Mesendoderm (in vitro differentiated cells): ENCODE results near the gene PRPF31.
A peak's percentile ranks its signal among the peaks of the same experiment; 100 is the strongest.

Experiments used
- DNase-seq: peaks from one replicate; pipeline ENCODE4 v3.0.0; 2013
- H2AK5ac ChIP-seq: 2 replicates; pipeline ENCODE4 v1.6.1; 2013; ENCODE audit warnings: low read length, inconsistent platforms
- H2BK120ac ChIP-seq: 2 replicates; pipeline ENCODE4 v1.6.1; 2013; ENCODE audit warnings: low read depth, mild to moderate bottlenecking, low read length, moderate library complexity, mixed read lengths
- H2BK15ac ChIP-seq: replicated peaks from 2 replicates; pipeline ENCODE4 v1.6.1; 2013; ENCODE audit warnings: low read depth, mild to moderate bottlenecking, moderate library complexity
- H2BK5ac ChIP-seq: 2 replicates; pipeline ENCODE4 v1.6.1; 2013; ENCODE audit warnings: low read length, inconsistent platforms
- H3K18ac ChIP-seq: 2 replicates; pipeline ENCODE4 v1.6.1; 2013; ENCODE audit warnings: mild to moderate bottlenecking, low read length, mixed read lengths
- H3K23ac ChIP-seq: one replicate; pipeline ENCODE4 v1.6.1; 2013; ENCODE audit warnings: low read length
- H3K27ac ChIP-seq: 2 replicates; pipeline ENCODE4 v1.5.1; 2013; ENCODE audit warnings: low read depth, mild to moderate bottlenecking, inconsistent platforms, low read length, moderate library complexity
- H3K27me3 ChIP-seq: 2 replicates; pipeline ENCODE4 v1.6.1; 2013; ENCODE audit warnings: low read length, control low read depth, mild to moderate bottlenecking, inconsistent platforms; ENCODE audit not compliant: insufficient read depth, poor library complexity
- H3K36me3 ChIP-seq: 2 replicates; pipeline ENCODE4 v1.6.1; 2013; ENCODE audit warnings: low read length, inconsistent platforms; ENCODE audit not compliant: control insufficient read depth, insufficient read depth
- H3K4ac ChIP-seq: one replicate; pipeline ENCODE4 v1.6.1; 2013; ENCODE audit warnings: low read depth, mild to moderate bottlenecking, low read length, moderate library complexity
- H3K4me1 ChIP-seq: 2 replicates; pipeline ENCODE4 v1.6.1; 2013; ENCODE audit warnings: low read depth, low read length, inconsistent platforms; ENCODE audit not compliant: control insufficient read depth
- H3K4me2 ChIP-seq: 2 replicates; pipeline ENCODE4 v1.6.1; 2013; ENCODE audit warnings: low read length
- H3K4me3 ChIP-seq: 2 replicates; pipeline ENCODE4 v1.5.1; 2013; ENCODE audit warnings: mild to moderate bottlenecking, low read length
- H3K56ac ChIP-seq: one replicate; pipeline ENCODE4 v1.6.1; 2013; ENCODE audit warnings: low read length
- H3K79me1 ChIP-seq: 2 replicates; pipeline ENCODE4 v1.6.1; 2013; ENCODE audit warnings: low read length, inconsistent platforms
- H3K79me2 ChIP-seq: 2 replicates; pipeline ENCODE4 v1.6.1; 2013; ENCODE audit warnings: mild to moderate bottlenecking, low read length; ENCODE audit not compliant: control insufficient read depth, insufficient read depth
- H3K9ac ChIP-seq: 2 replicates; pipeline ENCODE4 v1.6.1; 2013; ENCODE audit warnings: low read length, inconsistent platforms
- H4K5ac ChIP-seq: one replicate; pipeline ENCODE4 v1.6.1; 2013; ENCODE audit warnings: low read length
- H4K8ac ChIP-seq: one replicate; pipeline ENCODE4 v1.6.1; 2013; ENCODE audit warnings: low read depth, mild to moderate bottlenecking, control low read depth, low read length, moderate library complexity
- WGBS: extraction: QIAGEN DNeasy Blood & Tissue Kit; methylation state at CpG from one replicate; pipeline ENCODE4 v1.1.7; 2013; ENCODE audit warnings: low lambda C conversion rate, missing lambda C conversion rate; ENCODE audit not compliant: insufficient coverage; ENCODE audit errors: extremely low coverage; 5-methylcytosine and 5-hydroxymethylcytosine counted together

PRPF31 gene

GRCh38 chr19:54109651-54110050, 5.9 kb upstream of the PRPF31 start:
- Histone ChIP-seq H3K36me3 (peaks cover 1% of the 10 kb centered on the region), H2AK5ac (no peak overlapping the region), H3K79me2 (no peaks in the 10 kb centered on the region), H2BK15ac (no peak overlapping the region), H3K18ac (no peak overlapping the region), H3K4ac (no peak overlapping the region), H2BK120ac (no peak overlapping the region), H3K23ac (no peak overlapping the region), H3K9ac (no peak overlapping the region), H4K8ac (no peak overlapping the region), H3K56ac (no peak overlapping the region), H3K27me3 (no peaks in the 10 kb centered on the region), H3K79me1 (peaks cover 3% of the 10 kb centered on the region), H3K27ac (no peak overlapping the region), H2BK5ac (no peak overlapping the region), H4K5ac (no peak overlapping the region), H3K4me2 (no peak overlapping the region), H3K4me3 (no peak overlapping the region), H3K4me1 (no peaks in the 10 kb centered on the region)
- DNase-seq = no peak
- WGBS = no CpG with 5 or more reads among the region's 6 CpGs

DNA sequence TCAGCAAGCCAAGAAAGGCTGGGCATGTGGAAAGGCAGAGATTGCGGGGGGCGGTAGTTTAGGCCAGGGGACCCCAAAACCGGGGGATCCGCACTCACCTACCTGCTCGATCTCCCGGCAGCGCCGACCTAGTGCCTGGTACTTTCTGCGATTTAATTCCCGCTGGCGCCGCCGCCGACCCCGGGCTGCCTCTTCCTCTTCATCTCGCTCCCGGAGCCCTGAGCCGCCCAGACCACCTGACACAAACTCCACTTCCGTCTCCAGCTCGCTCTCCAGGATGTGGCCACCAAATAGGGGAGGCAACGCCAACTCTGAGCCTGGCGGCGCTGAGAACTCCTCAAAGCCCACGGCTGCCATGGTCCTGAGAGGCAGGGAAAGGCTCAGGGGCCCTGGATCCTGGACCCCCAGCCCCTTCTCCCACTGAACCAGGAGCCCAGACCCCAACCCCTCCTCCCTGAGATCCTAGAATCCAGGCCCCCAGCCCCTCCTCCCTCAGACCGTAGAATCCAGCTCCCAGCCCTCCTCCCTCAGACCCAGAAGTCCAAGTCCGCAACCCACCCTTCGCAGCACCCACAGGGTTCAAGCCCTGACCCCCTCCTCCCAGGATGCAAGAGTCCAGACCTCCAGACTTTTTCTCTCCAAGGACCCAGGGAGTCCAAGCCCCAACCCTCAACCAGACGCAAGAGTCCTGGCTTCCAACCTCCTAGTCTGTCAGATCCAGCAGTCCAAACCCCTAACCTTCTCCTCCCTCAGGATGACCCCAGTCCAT, 1.0 kb upstream of the PRPF31 start:
- H3K36me3 ChIP-seq = peaks cover 3% of the 10 kb centered on the region
- H2BK5ac ChIP-seq = no peak overlapping the region
- peak overlapping the region; percentile 90 for H3K56ac ChIP-seq
- H3K27me3 ChIP-seq = no peaks in the 10 kb centered on the region
- H3K18ac ChIP-seq = no peak overlapping the region
- no peak overlapping the region for H2AK5ac ChIP-seq
- no peaks in the 10 kb centered on the region for H3K4me1 ChIP-seq
- H3K27ac ChIP-seq = no peak overlapping the region
- peak overlapping the region; percentile 82 for H3K4me2 ChIP-seq
- peak overlapping the region; percentile 59 for H3K23ac ChIP-seq
- H4K5ac ChIP-seq = no peak overlapping the region
- no peak overlapping the region for H4K8ac ChIP-seq
- H3K4ac ChIP-seq = peak overlapping the region; percentile 39
- no peak overlapping the region for H2BK15ac ChIP-seq
- no peak for DNase-seq
- WGBS = no CpG with 5 or more reads among the region's 28 CpGs
- H3K79me2 ChIP-seq = peaks cover 8% of the 10 kb centered on the region
- H3K79me1 ChIP-seq = peaks cover 10% of the 10 kb centered on the region
- no peak overlapping the region for H2BK120ac ChIP-seq
- H3K4me3 ChIP-seq = peak overlapping the region; percentile 61
- H3K9ac ChIP-seq = peak overlapping the region; percentile 87

DNA sequence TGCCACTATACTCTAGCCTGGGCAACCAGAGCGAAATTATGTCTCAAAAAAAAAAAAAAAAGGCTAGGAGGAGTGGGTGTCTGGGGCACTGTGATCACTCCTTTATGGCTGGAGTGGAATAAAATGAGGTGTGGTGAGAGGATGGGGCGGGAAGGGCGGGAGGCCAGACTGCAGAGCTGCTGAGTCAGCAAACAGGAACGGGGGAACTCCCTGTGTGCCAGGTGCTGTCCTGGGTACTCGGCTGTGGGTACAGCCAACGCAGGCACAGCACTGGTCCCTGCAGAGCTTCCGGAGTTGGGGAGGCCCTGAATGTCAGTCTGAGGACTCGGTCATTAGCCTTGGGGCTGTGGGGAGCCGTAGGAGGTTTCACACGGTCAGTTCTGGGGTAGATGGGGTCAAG, 5.7 kb downstream of the PRPF31 start:
- H3K36me3 ChIP-seq = peaks cover 12% of the 10 kb centered on the region
- no CpG with 5 or more reads among the region's 10 CpGs for WGBS
- H3K23ac ChIP-seq = no peak overlapping the region

GRCh38 chr19:54123682-54124081, 8.1 kb downstream of the PRPF31 start:
- no peak overlapping the region for H2BK15ac ChIP-seq
- H4K8ac ChIP-seq = no peak overlapping the region
- H3K27me3 ChIP-seq = no peaks in the 10 kb centered on the region
- DNase-seq = no peak
- H3K36me3 ChIP-seq = peaks cover 13% of the 10 kb centered on the region
- no peak overlapping the region for H3K4me2 ChIP-seq
- no peak overlapping the region for H3K18ac ChIP-seq
- H3K79me2 ChIP-seq = no peaks in the 10 kb centered on the region
- no peak overlapping the region for H3K4ac ChIP-seq
- no peak overlapping the region for H3K4me3 ChIP-seq
- no peak overlapping the region for H3K9ac ChIP-seq
- no peak overlapping the region for H3K56ac ChIP-seq
- H3K23ac ChIP-seq = no peak overlapping the region
- no peak overlapping the region for H4K5ac ChIP-seq
- H2BK120ac ChIP-seq = no peak overlapping the region
- no peaks in the 10 kb centered on the region for H3K4me1 ChIP-seq
- H3K27ac ChIP-seq = no peak overlapping the region
- no CpG with 5 or more reads among the region's 17 CpGs for WGBS
- no peak overlapping the region for H2AK5ac ChIP-seq
- H3K79me1 ChIP-seq = no peaks in the 10 kb centered on the region
- H2BK5ac ChIP-seq = no peak overlapping the region

More for the DNA sequence above, 5.7 kb downstream of the PRPF31 start:
- no peaks in the 10 kb centered on the region for H3K27me3 ChIP-seq
- H3K4me2 ChIP-seq = no peak overlapping the region
- H3K4ac ChIP-seq = no peak overlapping the region
- no peak overlapping the region for H4K5ac ChIP-seq
- no peak overlapping the region for H2AK5ac ChIP-seq
- no peak overlapping the region for H3K4me3 ChIP-seq
- H4K8ac ChIP-seq = no peak overlapping the region
- no peaks in the 10 kb centered on the region for H3K4me1 ChIP-seq
- DNase-seq = no peak
- H3K79me2 ChIP-seq = peaks cover 8% of the 10 kb centered on the region
- no peak overlapping the region for H2BK120ac ChIP-seq
- H2BK15ac ChIP-seq = no peak overlapping the region
- H3K56ac ChIP-seq = no peak overlapping the region
- H3K27ac ChIP-seq = no peak overlapping the region
- no peak overlapping the region for H3K18ac ChIP-seq
- H2BK5ac ChIP-seq = no peak overlapping the region
- H3K9ac ChIP-seq = no peak overlapping the region
- H3K79me1 ChIP-seq = peaks cover 10% of the 10 kb centered on the region

DNA sequence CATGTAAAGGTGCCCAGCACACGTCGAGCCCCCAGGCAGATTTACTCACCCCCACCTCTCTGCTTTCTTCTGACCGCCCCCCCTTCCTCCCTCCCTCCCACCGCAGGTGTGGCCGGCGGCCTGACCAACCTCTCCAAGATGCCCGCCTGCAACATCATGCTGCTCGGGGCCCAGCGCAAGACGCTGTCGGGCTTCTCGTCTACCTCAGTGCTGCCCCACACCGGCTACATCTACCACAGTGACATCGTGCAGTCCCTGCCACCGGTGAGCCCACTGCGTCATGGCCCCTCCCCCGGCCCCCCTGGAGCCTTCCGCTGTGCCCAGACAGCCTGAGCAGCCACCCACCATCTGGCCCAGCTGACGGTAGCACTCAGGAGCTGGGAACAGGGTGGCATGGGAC, 8.8 kb downstream of the PRPF31 start:
- Histone ChIP-seq H2BK5ac (no peak overlapping the region), H3K56ac (no peak overlapping the region), H3K4me2 (no peak overlapping the region), H3K79me2 (no peaks in the 10 kb centered on the region), H3K4me3 (no peak overlapping the region), H4K5ac (no peak overlapping the region), H3K9ac (no peak overlapping the region), H3K23ac (no peak overlapping the region), H3K27me3 (no peaks in the 10 kb centered on the region), H3K27ac (no peak overlapping the region), H2AK5ac (no peak overlapping the region), H3K18ac (no peak overlapping the region), H3K4ac (no peak overlapping the region), H3K79me1 (no peaks in the 10 kb centered on the region), H2BK15ac (no peak overlapping the region), H2BK120ac (no peak overlapping the region), H3K4me1 (no peaks in the 10 kb centered on the region), H3K36me3 (peaks cover 16% of the 10 kb centered on the region), H4K8ac (no peak overlapping the region)
- no CpG with 5 or more reads among the region's 19 CpGs for WGBS
- DNase-seq = no peak

DNA sequence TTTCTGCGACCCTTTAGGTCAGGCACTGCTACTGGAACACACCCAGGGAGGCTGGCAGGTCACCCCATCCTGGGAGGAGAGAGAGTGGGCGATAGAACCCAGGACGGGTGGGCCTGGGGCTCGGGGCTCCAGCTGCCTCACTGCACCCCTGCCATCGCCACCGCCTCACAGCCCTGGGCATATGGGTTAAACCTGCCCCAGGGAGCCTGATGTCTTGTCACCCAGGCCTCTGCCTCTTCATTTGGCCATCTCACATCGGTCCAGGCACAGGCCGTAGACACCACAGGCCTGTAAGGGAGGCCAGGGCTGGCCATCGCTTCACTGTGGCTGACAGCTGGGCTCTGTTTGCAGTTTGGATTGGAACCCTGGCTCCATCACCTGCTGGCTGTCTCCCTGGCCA, 10.2 kb downstream of the PRPF31 start:
- no CpG with 5 or more reads among the region's 9 CpGs for WGBS
- H3K27me3 ChIP-seq = no peaks in the 10 kb centered on the region
- no peak overlapping the region for H3K18ac ChIP-seq

More for the DNA sequence above, 10.2 kb downstream of the PRPF31 start:
- peaks cover 16% of the 10 kb centered on the region for H3K36me3 ChIP-seq
- H2AK5ac ChIP-seq = no peak overlapping the region
- H3K4me1 ChIP-seq = no peaks in the 10 kb centered on the region
- no peak overlapping the region for H4K5ac ChIP-seq
- H2BK15ac ChIP-seq = no peak overlapping the region
- H2BK5ac ChIP-seq = no peak overlapping the region
- H3K9ac ChIP-seq = no peak overlapping the region
- DNase-seq = no peak
- no peak overlapping the region for H3K27ac ChIP-seq
- H3K79me2 ChIP-seq = no peaks in the 10 kb centered on the region
- no peak overlapping the region for H3K4me2 ChIP-seq
- H3K56ac ChIP-seq = no peak overlapping the region
- H3K4ac ChIP-seq = no peak overlapping the region
- no peak overlapping the region for H4K8ac ChIP-seq
- H3K23ac ChIP-seq = no peak overlapping the region
- H2BK120ac ChIP-seq = no peak overlapping the region
- H3K4me3 ChIP-seq = no peak overlapping the region
- no peaks in the 10 kb centered on the region for H3K79me1 ChIP-seq
